IMR-90 (cell line): ENCODE data around the gene PDE6A. TPM values are rescaled to one million over a fixed set of nuclear protein-coding genes. Genes with fewer than 3 reads are reported as not detected.

ENCODE experiments used
- ATAC-seq: fragments of 200-7000 bp; cut with Tn5 transposase; 2 replicates; pipeline ENCODE4 v1.9.1; 2020; ENCODE audit warnings: low read depth, mild to moderate bottlenecking, moderate library complexity
- BruUV-seq: library from RNA; stranded (reverse); fragments of 400-500 nt; replicated peaks from 2 replicates; lab custom pipeline; 2021; lab: Mats Ljungman, UMichigan
- CTCF ChIA-PET: fragments of 300-600 bp; formaldehyde crosslinking; extraction: SDS; loops from one replicate; lab custom pipeline; 2021; ENCODE audit warnings: antibody characterized with exemption; lab: Yijun Ruan, JAX
- POLR2A ChIA-PET: fragments of 300-600 bp; sonication (Branson Sonifier 250); formaldehyde crosslinking; loops from one replicate; lab custom pipeline; 2022; ENCODE audit warnings: antibody characterized with exemption; ENCODE audit not compliant: unreplicated experiment; lab: Charles Lee
- DNase-seq: peaks from one replicate; pipeline ENCODE4 v3.0.0; 2013
- H2AFZ ChIP-seq: replicated peaks from 2 replicates; pipeline ENCODE3; 2013; ENCODE audit warnings: low read length, mild to moderate bottlenecking; ENCODE audit not compliant: poor library complexity
- H2AK5ac ChIP-seq: 2 replicates; pipeline ENCODE4 v1.6.1; 2013; ENCODE audit warnings: low read depth, low read length, inconsistent platforms
- H2AK9ac ChIP-seq: replicated peaks from 2 replicates; pipeline ENCODE3; 2013; ENCODE audit warnings: mild to moderate bottlenecking, low read depth, low read length, moderate library complexity; ENCODE audit not compliant: poor library complexity
- H2BK120ac ChIP-seq: 2 replicates; pipeline ENCODE4 v1.6.1; 2013; ENCODE audit warnings: low read depth, low read length, inconsistent platforms
- H2BK15ac ChIP-seq: 3 replicates; pipeline ENCODE4 v1.6.1; 2013; ENCODE audit warnings: low read depth, low read length, inconsistent platforms
- H2BK20ac ChIP-seq: 2 replicates; pipeline ENCODE4 v1.6.1; 2013; ENCODE audit warnings: low read depth, mild to moderate bottlenecking, inconsistent platforms, low read length, moderate library complexity
- H2BK5ac ChIP-seq: 2 replicates; pipeline ENCODE4 v1.6.1; 2013; ENCODE audit warnings: mild to moderate bottlenecking, low read depth, low read length, inconsistent platforms; ENCODE audit not compliant: poor library complexity, severe bottlenecking
- H3K14ac ChIP-seq: replicated peaks from 2 replicates; pipeline ENCODE4 v1.6.1; 2013; ENCODE audit warnings: low read depth, low read length, inconsistent platforms
- H3K18ac ChIP-seq: 2 replicates; pipeline ENCODE4 v1.6.1; 2013; ENCODE audit warnings: low read depth, low read length, control low read depth
- H3K23ac ChIP-seq: 2 replicates; pipeline ENCODE4 v1.6.1; 2013; ENCODE audit warnings: low read depth, low read length, inconsistent platforms
- H3K27ac ChIP-seq: 2 replicates; pipeline ENCODE4 v1.5.1; 2013; ENCODE audit warnings: mild to moderate bottlenecking, control low read depth, low read length; ENCODE audit not compliant: insufficient read depth
- H3K27me3 ChIP-seq: 2 replicates; pipeline ENCODE4 v1.6.1; 2013; ENCODE audit warnings: low read length; ENCODE audit not compliant: control insufficient read depth, insufficient read depth
- H3K36me3 ChIP-seq: 2 replicates; pipeline ENCODE4 v1.6.1; 2013; ENCODE audit warnings: low read length, mixed read lengths; ENCODE audit not compliant: control insufficient read depth, insufficient read depth
- H3K4ac ChIP-seq: 2 replicates; pipeline ENCODE4 v1.6.1; 2013; ENCODE audit warnings: low read depth, low read length, inconsistent platforms
- H3K4me1 ChIP-seq: 2 replicates; pipeline ENCODE4 v1.6.1; 2013; ENCODE audit warnings: low read length, mixed read lengths; ENCODE audit not compliant: control insufficient read depth, insufficient read depth
- H3K4me2 ChIP-seq: 2 replicates; pipeline ENCODE4 v1.6.1; 2013; ENCODE audit warnings: low read depth, mild to moderate bottlenecking, control low read depth, low read length, moderate library complexity
- H3K4me3 ChIP-seq: 2 replicates; pipeline ENCODE4 v1.5.1; 2013; ENCODE audit warnings: low read depth, mild to moderate bottlenecking, control low read depth, low read length, moderate library complexity; ENCODE audit not compliant: insufficient read depth
- H3K56ac ChIP-seq: 2 replicates; pipeline ENCODE4 v1.6.1; 2013; ENCODE audit warnings: low read length, inconsistent platforms; ENCODE audit not compliant: insufficient read depth; ENCODE audit errors: extremely low read depth
- H3K79me1 ChIP-seq, 2 experiments: 2 replicates each; pipeline ENCODE4 v1.6.1; 2013; ENCODE audit warnings: low read length in 2 of 2, inconsistent platforms in 1 of 2, low read depth in 1 of 2
- H3K9ac ChIP-seq: 2 replicates; pipeline ENCODE4 v1.6.1; 2013; ENCODE audit warnings: low read depth, low read length, control low read depth
- H3K9me1 ChIP-seq: 2 replicates; pipeline ENCODE4 v1.6.1; 2013; ENCODE audit warnings: low read length, inconsistent platforms; ENCODE audit not compliant: insufficient read depth
- H3K9me3 ChIP-seq: 2 replicates; pipeline ENCODE4 v1.6.1; 2013; ENCODE audit warnings: low read length; ENCODE audit not compliant: control insufficient read depth, insufficient read depth
- H4K20me1 ChIP-seq: 2 replicates; pipeline ENCODE4 v1.6.1; 2013; ENCODE audit warnings: low read length, inconsistent platforms; ENCODE audit not compliant: insufficient read depth
- H4K5ac ChIP-seq: 2 replicates; pipeline ENCODE4 v1.6.1; 2013; ENCODE audit warnings: mild to moderate bottlenecking, low read depth, low read length, control low read depth
- H4K8ac ChIP-seq, 2 experiments: 2 replicates each; pipeline ENCODE4 v1.6.1; 2013; ENCODE audit warnings: low read depth in 2 of 2, low read length in 2 of 2, control low read depth in 1 of 2, inconsistent platforms in 1 of 2
- H4K91ac ChIP-seq: 2 replicates; pipeline ENCODE4 v1.6.1; 2013; ENCODE audit warnings: low read depth, low read length, inconsistent platforms; ENCODE audit not compliant: insufficient read depth
- CEBPB ChIP-seq: IDR thresholded peaks from 2 replicates; pipeline ENCODE4 v1.6.1; 2012; ENCODE audit warnings: low read depth, low read length, improper control_type of control experiment
- CHD1 ChIP-seq: IDR thresholded peaks from 2 replicates; pipeline ENCODE4 v1.6.1; 2012; ENCODE audit warnings: low read depth, low read length, improper control_type of control experiment
- CTCF ChIP-seq: conservative IDR thresholded peaks from 2 replicates; pipeline ENCODE4 v1.5.1; 2012; ENCODE audit warnings: mild to moderate bottlenecking, low read depth, low read length, improper control_type of control experiment
- FOS ChIP-seq: fragments of 150-350 bp; IDR thresholded peaks from 2 replicates; pipeline ENCODE4 v1.6.1; 2016; ENCODE audit warnings: low read depth, low read length
- MAFK ChIP-seq: IDR thresholded peaks from 2 replicates; pipeline ENCODE4 v1.6.1; 2012; ENCODE audit warnings: low read depth, low read length, improper control_type of control experiment
- MXI1 ChIP-seq: IDR thresholded peaks from 2 replicates; pipeline ENCODE4 v1.6.1; 2012; ENCODE audit warnings: low read depth, mild to moderate bottlenecking, low read length, moderate library complexity, borderline replicate concordance
- POLR2A ChIP-seq: IDR thresholded peaks from 2 replicates; pipeline ENCODE4 v1.6.1; 2012; ENCODE audit warnings: mild to moderate bottlenecking, low read depth, low read length
- RAD21 ChIP-seq: IDR thresholded peaks from 2 replicates; pipeline ENCODE4 v1.6.1; 2012; ENCODE audit warnings: low read length, improper control_type of control experiment
- SMC3 ChIP-seq: fragments of 150-350 bp; IDR thresholded peaks from 2 replicates; pipeline ENCODE4 v1.6.1; 2016; ENCODE audit warnings: low read depth, mild to moderate bottlenecking, antibody characterized with exemption, low read length, moderate library complexity
- WGBS, 2 experiments: methylation state at CpG; one replicate each; pipeline versions ENCODE4 v1.1.5 to v1.1.7; 2013; ENCODE audit warnings: missing lambda C conversion rate in 2 of 2; ENCODE audit not compliant: insufficient read length in 1 of 2; ENCODE audit errors: extremely low coverage in 2 of 2; 5-methylcytosine and 5-hydroxymethylcytosine counted together
- dilution Hi-C: fragments of 300-500 bp; cut with HindIII; formaldehyde crosslinking; loops from one replicate; pipeline ENCODE4 v1.14.3; 2018; ENCODE audit warnings: low sequenced_read_pairs; ENCODE audit not compliant: unreplicated experiment
- in situ Hi-C: fragments of 300-500 bp; cut with MboI; formaldehyde crosslinking; loops from 3 replicates; pipeline ENCODE4 v1.14.3; 2019; ENCODE audit warnings: low sequenced_read_pairs, inconsistent platforms, mixed read lengths
- intact Hi-C: fragments of 100-400 bp; cut with micrococcal nuclease; formaldehyde crosslinking; loops from 2 replicates; pipeline ENCODE4 v1.10.0; 2022
- polyA plus RNA-seq, 3 experiments: library from polyadenylated mRNA; depleted of rRNA; stranded (reverse); fragments of >200 nt; gene quantifications; 2 replicates each; pipeline ENCODE4 v1.2.3, GENCODE V29; 2012; ENCODE audit warnings: low replicate concordance in 1 of 3
- total RNA-seq: library from RNA; depleted of rRNA; stranded (reverse); fragments of >200 nt; gene quantifications from 2 replicates; pipeline ENCODE4 v1.2.3, GENCODE V29; 2012

The PDE6A gene
- total and polyA plus RNA-seq, 2 of the 4 experiments (the other 2 are of a cell fraction), result not detected

DNA sequence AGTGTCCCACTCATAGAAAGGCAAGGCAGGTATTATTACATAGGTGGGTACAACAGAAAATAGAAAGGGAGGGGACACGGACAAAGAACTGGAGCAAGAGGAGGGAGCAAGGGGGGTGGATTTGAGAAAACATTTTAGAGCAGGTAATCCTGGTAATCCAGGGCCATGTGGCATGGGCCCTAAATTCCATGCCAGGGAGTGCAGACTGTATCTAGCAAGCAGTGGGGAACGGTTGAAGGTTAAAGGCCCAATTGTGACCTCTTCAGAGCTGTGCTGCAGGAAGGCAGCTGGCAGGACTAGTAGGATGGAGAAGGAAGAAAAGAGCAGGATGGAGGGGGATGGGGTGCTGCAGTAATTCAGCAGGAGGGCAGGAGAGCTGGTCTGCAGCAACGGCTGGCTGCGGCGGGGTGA is 75.2 kb downstream of the PDE6A start:
- Histone ChIP-seq H2AK5ac (no peak overlapping the region), H3K9ac (no peak overlapping the region), H4K5ac (no peak overlapping the region), H4K20me1 (no peaks in the 10 kb centered on the region), H2AK9ac (no peak overlapping the region), H3K9me3 (peaks cover 5% of the 10 kb centered on the region), H3K18ac (no peak overlapping the region), H3K79me1 (no peaks in the 10 kb centered on the region), H3K4me2 (no peak overlapping the region), H3K14ac (no peak overlapping the region), H3K36me3 (no peaks in the 10 kb centered on the region), H3K4ac (no peak overlapping the region), H3K56ac (no peak overlapping the region), H4K91ac (no peak overlapping the region), H3K27me3 (peaks cover 60% of the 10 kb centered on the region), H3K9me1 (no peaks in the 10 kb centered on the region), H2BK120ac (no peak overlapping the region), H3K4me3 (no peak overlapping the region), H2AFZ (no peak overlapping the region), H2BK20ac (no peak overlapping the region), H3K27ac (no peak overlapping the region), H4K8ac (no peak overlapping the region), H2BK5ac (no peak overlapping the region), H2BK15ac (no peak overlapping the region), H3K23ac (no peak overlapping the region), H3K4me1 (no peaks in the 10 kb centered on the region)
- BruUV-seq, result no TSS peak
- no peak for TF ChIP-seq FOS
- no peak for TF ChIP-seq POLR2A
- TF ChIP-seq CHD1, result no peak
- TF ChIP-seq SMC3, result no peak
- TF ChIP-seq RAD21, result no peak
- TF ChIP-seq CEBPB, result no peak
- no peak for TF ChIP-seq CTCF
- no peak for TF ChIP-seq MAFK
- TF ChIP-seq MXI1, result no peak
- DNase-seq, result no peak
- ChIA-PET POLR2A (no interaction called here), CTCF (interaction anchor here (0.8 kb wide), 1 partner anchor 90 kb away, joined by 3 read pairs; no protein-coding TSS in a partner anchor)
- WGBS, 2 experiments, result 17% methylated on average over 1 of the region's 5 CpGs; no CpG with 5 or more reads in 1 of the 2 experiments
- no peak for ATAC-seq
- intact Hi-C loops, result no loop called here
- in situ Hi-C loops, result no loop called here
- dilution Hi-C loops, result no loop called here
